CD4-positive, alpha-beta T cell treated with Interleukin-4 for 4 hours (primary cell): ENCODE results near the gene SLC35B2.
"Not testable (repeated sequence)": the region's sequence is repeated elsewhere in the genome, so short reads cannot be mapped to it uniquely, and the experiment has no call there.

Source experiments
- DNase-seq: peaks from one replicate; pipeline ENCODE4 v3.0.0-alpha.2; 2020

Gene SLC35B2

DNA sequence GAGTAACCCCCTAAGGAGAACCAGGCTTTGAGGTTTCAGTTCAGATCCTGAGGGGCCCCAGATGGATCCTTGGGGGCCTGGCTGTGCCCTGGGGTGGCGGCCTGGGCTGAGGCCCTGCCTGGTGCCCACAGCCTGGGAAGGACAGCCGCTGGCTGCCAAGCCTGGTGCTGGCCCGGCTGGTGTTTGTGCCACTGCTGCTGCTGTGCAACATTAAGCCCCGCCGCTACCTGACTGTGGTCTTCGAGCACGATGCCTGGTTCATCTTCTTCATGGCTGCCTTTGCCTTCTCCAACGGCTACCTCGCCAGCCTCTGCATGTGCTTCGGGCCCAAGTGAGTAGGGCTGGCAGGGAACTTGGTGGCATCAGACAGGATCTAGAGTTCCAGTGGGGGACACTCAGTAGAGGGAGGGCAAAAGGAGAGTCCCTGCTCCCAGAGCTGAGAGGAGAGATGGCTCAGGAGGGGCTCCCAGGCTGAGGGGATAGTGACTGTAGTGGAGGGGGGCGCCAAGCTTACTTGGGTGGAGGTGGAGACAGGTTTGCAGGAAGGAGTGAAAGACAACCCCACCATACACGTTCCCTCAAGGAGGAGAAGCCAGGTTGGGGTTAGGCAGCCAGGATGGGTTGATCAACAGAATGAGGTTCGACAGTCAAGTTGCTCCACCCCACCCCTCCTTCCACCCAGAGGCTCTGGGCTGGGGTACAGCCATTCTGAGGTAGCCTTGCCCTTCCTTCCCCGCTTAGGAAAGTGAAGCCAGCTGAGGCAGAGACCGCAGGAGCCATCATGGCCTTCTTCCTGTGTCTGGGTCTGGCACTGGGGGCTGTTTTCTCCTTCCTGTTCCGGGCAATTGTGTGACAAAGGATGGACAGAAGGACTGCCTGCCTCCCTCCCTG, 24.4 kb downstream of the SLC35B2 start:
- no peak for DNase-seq

DNA sequence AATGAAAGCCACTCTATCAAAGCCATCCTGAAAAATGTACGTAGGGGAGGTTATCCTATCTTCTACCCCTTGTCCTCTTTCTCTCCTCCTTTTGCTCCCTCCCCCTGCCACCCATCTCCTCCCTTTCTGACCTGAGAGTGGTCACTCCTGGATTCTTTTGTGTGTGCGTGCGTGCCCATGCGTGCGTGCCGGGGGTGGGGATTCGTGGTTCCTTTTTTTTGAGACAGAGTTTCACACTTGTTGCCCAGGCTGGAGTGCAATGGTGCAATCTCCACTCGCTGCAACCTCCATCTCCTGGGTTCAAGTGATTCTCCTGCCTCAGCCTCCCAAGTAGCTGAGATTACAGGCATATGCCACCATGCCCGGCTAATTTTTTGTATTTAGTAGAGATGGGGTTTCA, 25.9 kb downstream of the SLC35B2 start:
- not testable (repeated sequence) for DNase-seq

DNA sequence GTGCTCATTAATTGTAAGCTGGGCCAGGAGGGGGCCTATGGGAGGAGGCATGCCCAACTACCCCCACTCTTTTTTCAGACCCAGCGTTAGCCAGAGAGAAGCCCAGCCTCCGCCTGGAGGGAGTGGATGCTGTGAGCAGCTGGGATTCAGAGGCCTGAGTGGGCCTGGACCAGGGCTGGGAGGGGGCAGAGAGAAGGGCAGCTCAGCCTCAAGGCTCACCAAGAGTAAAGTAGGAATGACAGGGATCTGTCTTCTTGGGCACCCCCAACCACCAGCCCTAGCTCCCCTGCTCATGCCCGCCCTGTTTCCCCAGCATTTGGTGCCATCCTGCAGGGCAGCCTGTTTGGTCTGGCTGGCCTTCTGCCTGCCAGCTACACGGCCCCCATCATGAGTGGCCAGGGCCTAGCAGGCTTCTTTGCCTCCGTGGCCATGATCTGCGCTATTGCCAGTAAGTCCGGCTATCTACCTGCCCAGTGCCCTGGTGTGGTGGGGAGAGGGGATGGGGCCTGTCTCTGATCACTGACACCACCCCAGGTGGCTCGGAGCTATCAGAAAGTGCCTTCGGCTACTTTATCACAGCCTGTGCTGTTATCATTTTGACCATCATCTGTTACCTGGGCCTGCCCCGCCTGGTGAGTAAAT, 27.2 kb downstream of the SLC35B2 start:
- no peak for DNase-seq

- DNase-seq: no peak
Measured at GRCh38 chr6:44229376-44230033, 27.8 kb downstream of the SLC35B2 start.

DNA sequence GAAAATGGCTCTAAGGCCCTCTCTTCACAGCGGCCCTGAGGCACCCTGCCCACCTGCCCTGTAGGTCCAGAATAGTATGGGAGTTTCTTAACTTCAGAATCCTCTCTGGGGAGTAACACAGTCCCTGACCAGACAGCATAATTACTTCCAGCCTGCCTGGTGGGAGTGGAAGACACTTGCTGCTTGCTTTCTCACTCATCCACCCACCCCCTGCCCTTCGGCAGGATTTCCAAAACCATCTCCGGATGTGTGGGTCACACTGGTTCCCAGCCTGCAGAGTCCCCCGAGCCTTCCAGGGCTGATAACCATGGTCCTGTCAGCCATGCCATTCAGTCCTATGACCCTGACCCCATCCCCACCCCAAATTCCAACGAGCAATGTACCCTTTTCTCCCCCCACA, 28.5 kb downstream of the SLC35B2 start:
- DNase-seq: no peak

DNA sequence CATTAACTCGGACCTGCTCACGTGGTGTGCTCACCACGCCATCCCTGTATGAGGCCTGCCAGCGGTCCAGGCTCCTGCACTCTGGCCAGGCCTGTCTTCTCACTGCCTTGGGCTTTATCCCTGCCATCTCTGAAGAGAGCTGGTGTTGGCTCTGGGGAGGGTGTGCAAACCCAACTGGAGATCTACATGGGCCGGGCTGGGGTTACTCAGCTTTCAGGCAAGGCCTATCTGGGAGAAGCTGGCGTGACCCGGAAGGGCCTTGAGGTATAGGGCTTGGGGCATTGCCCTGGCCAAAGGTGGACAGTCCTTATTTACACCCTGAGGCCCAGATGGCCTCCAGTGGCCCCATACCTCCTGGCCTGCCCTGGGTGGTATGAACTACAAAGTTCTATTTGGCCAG, 28.9 kb downstream of the SLC35B2 start:
- no peak for DNase-seq

GRCh38 chr6:44228031-44228430, 29.3 kb downstream of the SLC35B2 start:
- DNase-seq: no peak

GRCh38 chr6:44227148-44227793, 30.1 kb downstream of the SLC35B2 start:
- no peak for DNase-seq

DNA sequence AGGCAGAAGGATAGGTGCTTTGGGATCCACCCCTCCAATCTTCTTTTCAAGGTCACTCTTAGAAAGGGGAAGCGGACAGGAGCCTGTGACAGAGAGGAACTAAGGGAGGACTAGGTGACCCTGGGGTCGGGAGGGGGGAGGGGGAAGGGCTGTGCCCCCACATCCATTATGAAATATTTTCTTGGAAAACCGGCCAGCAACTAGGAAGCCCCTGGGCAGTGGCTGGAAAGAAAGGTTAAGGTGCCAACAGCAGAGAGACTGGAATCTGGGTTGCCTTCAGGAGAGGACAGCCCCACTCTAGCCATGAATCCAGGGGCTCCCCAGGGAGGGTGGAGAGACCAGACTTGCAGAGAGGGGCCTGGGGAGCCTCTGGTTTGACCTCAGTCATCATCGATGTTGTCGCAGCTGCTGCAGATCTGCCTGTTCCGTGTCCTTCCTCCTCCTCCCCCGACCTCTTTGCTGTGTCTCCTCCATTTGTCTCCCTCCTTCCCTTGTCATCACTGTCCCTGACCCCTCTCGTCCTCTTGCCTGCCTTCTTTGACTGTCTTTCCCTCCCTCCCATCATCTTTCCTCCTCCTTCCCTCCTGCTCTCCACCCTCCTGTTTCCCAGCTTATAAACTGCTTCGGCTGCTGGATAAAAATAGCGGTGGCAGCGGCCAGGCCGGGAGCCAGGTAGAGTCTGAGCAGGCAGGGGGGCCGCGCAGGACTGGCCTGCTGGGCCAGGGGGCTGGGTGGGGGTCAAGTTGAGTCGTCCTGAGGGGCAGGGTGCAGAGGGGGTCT, 30.8 kb downstream of the SLC35B2 start:
- no peak for DNase-seq

GRCh38 chr6:44225579-44226325, 31.6 kb downstream of the SLC35B2 start:
- no peak for DNase-seq

DNA sequence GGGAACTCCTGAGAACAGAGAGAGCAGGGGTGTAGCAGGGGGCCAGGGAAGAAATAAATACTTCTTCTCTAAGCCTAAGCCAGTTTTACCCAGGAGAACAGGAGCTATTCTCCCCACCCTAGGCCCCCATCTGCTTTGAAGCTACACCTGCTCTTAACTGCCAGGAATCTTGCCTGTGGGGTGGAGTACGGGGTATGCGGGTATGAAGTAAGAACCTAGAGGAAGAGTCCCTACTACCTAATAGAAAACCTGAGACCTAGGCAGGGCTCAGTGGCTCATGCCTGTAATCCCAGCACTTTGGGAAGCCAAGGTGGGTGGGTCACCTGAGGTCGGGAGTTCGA, 32.4 kb downstream of the SLC35B2 start:
- no peak for DNase-seq

- DNase-seq: no peak
Measured at GRCh38 chr6:44224029-44224964, 33.0 kb downstream of the SLC35B2 start.

- peak; percentile 77 for DNase-seq
Measured at GRCh38 chr6:44223319-44224028, 33.9 kb downstream of the SLC35B2 start, which contains the start of gene SLC29A1. Gene SLC29A1 (plus strand): TSS chr6:44223595. CDS start chr6:44227314, 3,719 bp downstream.

DNA sequence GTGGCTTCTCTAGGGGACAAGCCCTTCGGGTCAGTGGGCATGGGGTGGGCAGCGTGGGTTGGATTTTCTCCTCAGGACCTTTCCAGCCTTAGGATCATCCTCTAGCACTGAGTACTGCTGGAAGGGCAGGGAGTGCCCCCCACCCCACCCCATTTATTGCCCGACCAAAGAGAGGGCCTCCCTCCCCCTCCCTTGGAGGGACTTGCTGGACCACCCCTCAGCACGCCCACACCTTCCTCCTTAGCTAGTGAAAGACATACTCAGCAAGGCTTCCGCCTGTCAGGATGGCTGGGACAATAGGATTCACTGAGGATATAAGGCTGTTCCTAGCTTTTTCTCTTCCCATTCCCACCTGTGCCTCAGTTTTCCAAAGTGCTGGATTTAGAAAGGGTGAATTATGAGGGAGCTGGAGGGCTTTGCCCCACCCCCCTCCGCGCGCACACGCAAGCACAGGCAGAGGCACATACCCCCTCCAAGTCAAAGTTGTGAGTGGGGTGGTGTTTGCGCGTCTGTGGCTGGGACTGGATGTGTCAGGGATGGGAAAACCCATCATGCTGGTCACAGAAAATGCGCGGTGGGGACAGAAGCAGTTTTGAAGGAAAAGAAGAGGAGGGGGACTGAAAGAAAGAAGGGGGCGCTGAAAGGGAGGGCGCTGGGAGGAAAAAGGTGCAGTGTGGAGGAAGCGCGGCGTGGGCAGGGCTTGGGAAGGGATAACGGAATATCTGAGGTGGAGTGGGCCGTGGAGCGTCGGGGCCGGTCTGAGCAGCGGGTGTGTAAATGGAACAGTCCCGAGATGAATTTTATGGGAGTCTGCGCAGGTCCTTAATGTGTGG, 34.6 kb downstream of the SLC35B2 start:
- DNase-seq: no peak

- DNase-seq: no peak
Measured at GRCh38 chr6:44221961-44222335, 35.4 kb downstream of the SLC35B2 start.

DNA sequence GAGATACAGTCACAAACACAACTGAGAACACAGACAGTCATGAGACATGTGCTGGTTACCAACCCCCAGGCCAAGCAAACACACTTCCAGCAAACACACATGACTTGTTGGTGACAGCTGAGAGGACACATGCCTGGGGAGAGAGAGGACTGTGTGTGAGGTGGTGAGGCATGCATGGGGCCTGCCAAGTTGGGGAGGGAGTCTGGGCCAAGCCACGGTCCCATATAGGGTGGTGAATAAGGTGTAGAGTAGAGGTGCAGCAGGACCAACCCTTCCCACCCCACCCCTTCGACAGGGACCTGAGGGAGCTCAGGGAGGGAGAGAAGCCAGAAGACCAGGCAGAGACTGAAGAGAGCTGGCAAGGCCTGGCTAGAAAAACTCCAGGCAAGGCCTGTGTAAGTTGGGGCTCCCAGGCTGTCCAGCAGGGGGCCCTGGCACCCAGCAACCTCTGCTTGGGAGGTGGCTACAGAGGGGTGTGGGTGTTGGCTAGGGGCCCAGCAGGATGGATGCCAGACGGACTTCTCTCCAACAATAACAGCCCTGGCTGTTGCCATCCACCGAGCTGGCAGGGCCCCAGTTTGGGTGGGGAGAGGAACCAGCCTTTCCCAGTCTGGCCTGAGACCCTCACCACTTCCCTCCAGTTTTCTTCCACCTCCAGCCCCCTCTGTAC, 35.9 kb downstream of the SLC35B2 start:
- peak; percentile 70 for DNase-seq

GRCh38 chr6:44220913-44221290, 36.4 kb downstream of the SLC35B2 start:
- no peak for DNase-seq
